ENCODE results near the gene SERPINA10.

Gene SERPINA10

DNA sequence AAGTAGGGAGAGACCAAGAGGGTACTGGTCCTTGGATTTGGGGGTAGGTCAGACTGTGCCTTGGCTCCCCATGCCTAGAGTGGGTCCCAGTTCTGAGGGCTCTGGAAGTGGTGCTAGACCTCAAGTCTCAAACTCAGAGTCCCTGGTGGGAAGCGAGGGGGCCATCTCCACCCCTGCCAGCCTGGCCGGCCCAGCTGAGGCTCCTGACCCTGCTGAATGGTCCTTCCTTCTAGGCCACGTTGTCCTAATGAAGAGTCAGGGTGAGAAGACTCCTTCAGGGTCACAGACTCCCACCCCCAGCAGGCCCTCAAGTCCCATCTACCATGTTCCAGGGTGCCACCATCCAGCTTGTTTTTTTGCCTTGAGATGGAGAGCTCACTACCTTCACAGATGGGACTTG, 17.2 kb upstream of the SERPINA10 start:
- Histone ChIP-seq H3K4me3 (ENCODE audit: low read depth, low read length) (no peak overlapping the region), H3K9me3 (no peaks in the 10 kb centered on the region; the same call in 1 of the 2 replicates), H3K4me1 (no peaks in the 10 kb centered on the region), H3K36me3 (no peaks in the 10 kb centered on the region), H3K27me3 (no peaks in the 10 kb centered on the region)
- TF ChIP-seq, protein P1, sequence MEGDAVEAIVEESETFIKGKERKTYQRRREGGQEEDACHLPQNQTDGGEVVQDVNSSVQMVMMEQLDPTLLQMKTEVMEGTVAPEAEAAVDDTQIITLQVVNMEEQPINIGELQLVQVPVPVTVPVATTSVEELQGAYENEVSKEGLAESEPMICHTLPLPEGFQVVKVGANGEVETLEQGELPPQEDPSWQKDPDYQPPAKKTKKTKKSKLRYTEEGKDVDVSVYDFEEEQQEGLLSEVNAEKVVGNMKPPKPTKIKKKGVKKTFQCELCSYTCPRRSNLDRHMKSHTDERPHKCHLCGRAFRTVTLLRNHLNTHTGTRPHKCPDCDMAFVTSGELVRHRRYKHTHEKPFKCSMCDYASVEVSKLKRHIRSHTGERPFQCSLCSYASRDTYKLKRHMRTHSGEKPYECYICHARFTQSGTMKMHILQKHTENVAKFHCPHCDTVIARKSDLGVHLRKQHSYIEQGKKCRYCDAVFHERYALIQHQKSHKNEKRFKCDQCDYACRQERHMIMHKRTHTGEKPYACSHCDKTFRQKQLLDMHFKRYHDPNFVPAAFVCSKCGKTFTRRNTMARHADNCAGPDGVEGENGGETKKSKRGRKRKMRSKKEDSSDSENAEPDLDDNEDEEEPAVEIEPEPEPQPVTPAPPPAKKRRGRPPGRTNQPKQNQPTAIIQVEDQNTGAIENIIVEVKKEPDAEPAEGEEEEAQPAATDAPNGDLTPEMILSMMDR (IDR thresholded peaks at IDR 0.05; ENCODE audit: low read depth, low read length) = no peak
- no peak for DNase-seq

DNA sequence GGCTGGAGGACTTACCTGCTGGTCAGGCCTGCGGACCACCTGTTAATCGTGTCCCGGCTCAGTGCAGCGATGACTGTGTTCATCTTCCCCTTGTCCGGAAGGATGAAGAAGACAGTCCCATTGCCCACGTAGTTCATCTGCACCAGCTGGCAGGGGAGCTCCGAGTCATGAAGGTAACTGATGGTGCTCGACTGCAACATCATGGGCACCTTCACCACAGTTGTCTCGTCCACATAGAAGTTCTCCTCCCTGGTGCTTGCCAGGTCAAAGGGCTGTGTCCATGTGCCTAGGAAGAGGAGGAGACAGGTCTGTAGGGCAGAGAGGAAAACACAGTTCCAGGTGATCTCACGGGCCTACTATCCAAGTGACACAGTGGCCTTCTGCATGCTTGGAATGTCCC, 16.7 kb upstream of the SERPINA10 start:
- Histone ChIP-seq H3K27me3 (no peaks in the 10 kb centered on the region), H3K9me3 (no peaks in the 10 kb centered on the region; the same call in 1 of the 2 replicates), H3K4me1 (no peaks in the 10 kb centered on the region), H3K4me3 (ENCODE audit: low read depth, low read length) (no peak overlapping the region), H3K36me3 (no peaks in the 10 kb centered on the region)
- no peak for DNase-seq
- TF ChIP-seq, protein P1 (IDR thresholded peaks at IDR 0.05; ENCODE audit: low read depth, low read length) = no peak

DNA sequence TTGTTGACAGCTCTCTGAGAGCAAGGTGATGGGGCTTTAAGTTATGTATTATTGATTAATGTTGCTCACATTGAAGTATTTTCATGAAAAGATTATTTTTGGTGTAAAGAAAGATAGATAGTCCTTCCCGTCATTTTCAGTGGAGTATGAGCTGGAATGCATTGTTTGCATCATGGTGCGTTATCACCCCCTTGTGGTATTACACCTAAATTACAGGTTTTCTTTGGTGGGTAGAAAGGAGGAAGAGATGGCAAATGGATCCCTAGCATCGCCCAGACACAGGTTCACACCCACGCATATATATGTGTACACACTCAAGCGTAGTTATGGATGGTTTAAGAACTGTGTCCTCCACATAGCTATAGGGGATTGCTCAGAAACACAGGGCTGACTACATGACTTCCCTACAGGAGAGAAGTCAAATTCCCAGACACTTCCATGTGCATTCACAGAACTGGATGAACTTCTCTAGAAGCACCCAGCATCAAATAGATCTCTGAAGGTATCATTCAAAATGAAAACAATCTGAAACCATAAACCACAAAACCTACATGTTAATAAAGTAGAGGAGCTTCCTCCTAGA, 14.4 kb upstream of the SERPINA10 start:
- Histone ChIP-seq H3K27me3 (no peaks in the 10 kb centered on the region), H3K36me3 (no peaks in the 10 kb centered on the region)
- DNase-seq = no peak

DNA sequence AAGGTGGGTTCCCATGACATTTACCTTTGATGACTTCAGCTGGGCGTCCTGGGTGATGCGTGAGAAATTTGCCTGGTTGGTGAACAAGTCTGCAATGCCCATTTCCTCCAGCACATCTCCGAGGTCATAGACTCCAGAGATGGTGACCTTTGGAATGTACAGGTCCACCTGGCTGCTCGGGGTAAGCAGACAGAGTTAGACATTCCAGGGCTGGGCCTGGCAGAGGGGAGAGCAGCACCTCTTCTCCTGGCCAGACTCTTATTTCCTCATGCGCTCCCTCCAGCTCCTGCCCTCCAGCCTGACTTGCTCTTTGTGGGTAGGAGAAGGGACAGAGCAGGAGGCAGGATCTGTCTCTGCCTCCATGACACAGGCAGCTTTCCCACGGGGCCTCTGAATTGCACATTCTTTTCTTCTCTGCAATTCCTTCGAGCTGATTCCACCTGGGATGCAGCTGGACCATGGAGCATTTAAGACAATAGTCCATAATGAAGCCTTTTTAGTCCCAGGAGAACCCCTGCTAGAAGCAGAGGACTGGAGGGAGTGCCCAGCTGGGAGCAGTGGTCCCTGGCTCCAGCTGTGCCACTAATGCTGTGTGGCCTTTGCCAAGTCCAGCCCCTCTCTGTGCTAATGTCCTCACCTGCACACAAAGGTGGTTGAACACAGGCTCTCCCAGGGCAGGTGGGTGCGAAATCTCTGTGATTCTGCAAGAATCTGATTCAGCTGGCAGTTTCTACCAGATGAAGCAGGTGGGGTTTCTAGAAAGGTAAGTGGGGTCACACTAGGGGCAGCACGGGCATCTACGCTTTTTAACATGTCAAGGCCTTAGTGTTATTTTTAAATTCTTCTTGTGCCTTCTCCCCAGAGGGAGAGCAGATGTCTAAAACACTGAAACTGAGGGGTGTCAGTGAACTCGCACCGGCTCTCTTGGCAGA, 13.2 kb upstream of the SERPINA10 start:
- Histone ChIP-seq H3K36me3 (no peaks in the 10 kb centered on the region), H3K4me3 (ENCODE audit: low read depth, low read length) (no peak overlapping the region), H3K27me3 (no peaks in the 10 kb centered on the region), H3K4me1 (no peaks in the 10 kb centered on the region), H3K9me3 (no peaks in the 10 kb centered on the region; the same call in 1 of the 2 replicates)
- TF ChIP-seq, protein P1 (IDR thresholded peaks at IDR 0.05; ENCODE audit: low read depth, low read length) = no peak
- DNase-seq = no peak

More for the DNA sequence above, 14.4 kb upstream of the SERPINA10 start:
- TF ChIP-seq, protein P1 (IDR thresholded peaks at IDR 0.05; ENCODE audit: low read depth, low read length) = peak; percentile 50
- H3K9me3 ChIP-seq = no peaks in the 10 kb centered on the region; the same call in 1 of the 2 replicates
- no peak overlapping the region for H3K4me3 ChIP-seq (ENCODE audit: low read depth, low read length)
- H3K4me1 ChIP-seq = no peaks in the 10 kb centered on the region

DNA sequence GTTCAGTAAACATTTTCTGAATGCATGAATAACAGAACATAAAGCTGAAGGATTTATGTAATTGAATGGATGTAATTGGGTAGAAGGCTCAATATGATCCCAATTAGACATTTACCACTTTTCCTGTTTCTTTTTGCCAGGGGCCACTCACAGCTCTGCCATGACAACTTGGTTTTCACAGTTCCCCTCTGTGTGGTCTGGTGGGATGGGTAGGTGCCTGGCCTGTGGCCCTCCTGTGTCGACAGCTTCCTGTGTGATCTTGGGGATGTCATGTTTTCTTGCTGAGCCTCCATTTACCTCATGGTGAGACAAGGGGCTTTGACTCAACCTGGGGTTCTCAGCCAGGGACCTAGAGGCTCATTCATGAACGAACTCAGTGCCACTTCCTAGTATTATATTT, 12.6 kb upstream of the SERPINA10 start:
- Histone ChIP-seq H3K4me3 (ENCODE audit: low read depth, low read length) (no peak overlapping the region), H3K4me1 (no peaks in the 10 kb centered on the region), H3K27me3 (no peaks in the 10 kb centered on the region), H3K36me3 (no peaks in the 10 kb centered on the region), H3K9me3 (no peaks in the 10 kb centered on the region; the same call in 1 of the 2 replicates)
- no peak for DNase-seq
- TF ChIP-seq, protein P1 (IDR thresholded peaks at IDR 0.05; ENCODE audit: low read depth, low read length) = no peak

DNA sequence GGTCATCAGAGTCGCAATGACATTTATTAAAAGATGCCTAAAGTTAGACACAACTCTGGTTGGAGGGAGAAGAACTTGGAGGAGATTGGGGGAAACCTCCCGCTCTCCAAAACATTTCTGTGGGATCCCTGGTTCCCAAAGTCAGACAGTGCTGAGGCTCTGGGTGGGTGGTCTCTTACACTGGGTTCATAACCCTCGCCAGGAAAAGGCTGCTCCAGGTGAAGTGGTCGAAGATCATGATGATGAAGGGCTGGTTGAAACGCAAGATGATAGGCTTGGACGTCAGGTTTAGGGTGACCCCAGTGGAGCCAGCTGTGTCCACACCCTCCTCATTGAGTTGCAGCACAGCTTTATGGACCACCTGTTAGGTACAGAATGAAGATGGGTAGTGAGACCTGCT, 11.2 kb upstream of the SERPINA10 start:
- Histone ChIP-seq H3K4me3 (ENCODE audit: low read depth, low read length) (no peak overlapping the region), H3K27me3 (no peaks in the 10 kb centered on the region), H3K36me3 (no peaks in the 10 kb centered on the region), H3K4me1 (no peaks in the 10 kb centered on the region), H3K9me3 (no peaks in the 10 kb centered on the region; the same call in 1 of the 2 replicates)
- DNase-seq = no peak
- TF ChIP-seq, protein P1 (IDR thresholded peaks at IDR 0.05; ENCODE audit: low read depth, low read length) = no peak

Data from BE2C (cell line).